ENCODE data around the gene PHOX2B. TPM values are rescaled to one million over a fixed set of nuclear protein-coding genes. Genes with fewer than 3 reads are reported as not detected.

PHOX2B gene
- total RNA-seq (ENCODE audit: low replicate concordance) = not detected in 2 replicates

DNA sequence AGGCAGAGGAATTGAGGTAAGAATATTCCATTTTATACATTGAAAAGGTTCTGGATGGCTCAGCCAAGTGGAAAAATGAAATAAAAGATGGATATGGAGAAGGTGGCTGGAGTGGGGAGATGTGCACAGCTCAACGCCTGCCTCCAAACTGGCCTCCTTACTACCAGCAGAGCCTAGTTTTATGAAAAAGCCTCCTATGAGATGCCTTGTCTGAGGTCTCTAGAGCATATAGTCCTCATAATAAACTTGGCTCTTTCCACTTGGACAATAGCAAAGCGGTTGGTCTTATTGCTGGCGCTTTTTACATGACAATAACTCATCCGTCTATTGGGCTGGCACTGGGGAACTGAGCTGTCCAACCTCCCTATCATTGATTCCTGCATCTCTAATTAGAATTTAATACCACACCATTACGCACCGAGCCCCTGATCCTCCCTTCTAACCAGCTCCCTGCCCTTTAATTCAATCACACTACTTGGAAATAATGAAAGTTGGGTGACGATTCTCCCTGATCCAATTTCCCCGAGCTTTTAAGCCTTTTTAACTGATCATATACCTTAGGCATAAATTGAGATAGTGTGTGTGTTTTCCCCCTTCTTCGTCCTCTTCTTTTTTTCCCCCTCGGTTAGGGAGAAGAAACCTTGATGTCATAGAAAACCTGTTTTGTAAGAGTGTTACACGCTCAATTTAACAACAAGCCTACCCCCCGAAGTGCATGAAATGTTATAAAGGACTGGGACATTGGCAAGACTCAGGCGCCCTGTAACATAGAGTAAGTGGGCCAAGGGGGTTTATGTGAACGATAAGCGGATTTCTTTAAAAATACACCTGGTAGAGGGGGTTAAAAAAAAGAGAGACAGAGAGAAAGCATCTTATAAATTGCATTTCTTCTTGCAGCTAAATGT lies at the start of gene PHOX2B:
Gene PHOX2B, minus strand, starts transcription at position 155 of the 905 bp plus-strand sequence. Its CDS starts 115 bp downstream, at position 40.

Other genes starting within 250 kb of the PHOX2B start
- gene LIMCH1, start 210.6 kb downstream of the PHOX2B start, total RNA-seq (ENCODE audit: low replicate concordance) = 5.0 and 77.9 TPM in 2 replicates
- gene TMEM33, start 186.7 kb upstream of the PHOX2B start, total RNA-seq (ENCODE audit: low replicate concordance) = 22.3 and 31.9 TPM in 2 replicates
- under 0.01 and 0.12 TPM in 2 replicates for gene DCAF4L1, start 233.0 kb upstream of the PHOX2B start, total RNA-seq (ENCODE audit: low replicate concordance)
- 48.7 and 64.7 TPM in 2 replicates for gene SLC30A9, start 241.8 kb upstream of the PHOX2B start, total RNA-seq (ENCODE audit: low replicate concordance)